GM19324 (cell line): ENCODE measurements around the gene ANXA3.

ENCODE experiments used
- ATAC-seq: cut with Tn5 transposase; IDR thresholded peaks from one replicate; pipeline ENCODE4 v1.9.1; 2021; ENCODE audit warnings: mild to moderate bottlenecking, moderate library complexity; ENCODE audit not compliant: unreplicated experiment, low FRiP score

ANXA3 gene

DNA sequence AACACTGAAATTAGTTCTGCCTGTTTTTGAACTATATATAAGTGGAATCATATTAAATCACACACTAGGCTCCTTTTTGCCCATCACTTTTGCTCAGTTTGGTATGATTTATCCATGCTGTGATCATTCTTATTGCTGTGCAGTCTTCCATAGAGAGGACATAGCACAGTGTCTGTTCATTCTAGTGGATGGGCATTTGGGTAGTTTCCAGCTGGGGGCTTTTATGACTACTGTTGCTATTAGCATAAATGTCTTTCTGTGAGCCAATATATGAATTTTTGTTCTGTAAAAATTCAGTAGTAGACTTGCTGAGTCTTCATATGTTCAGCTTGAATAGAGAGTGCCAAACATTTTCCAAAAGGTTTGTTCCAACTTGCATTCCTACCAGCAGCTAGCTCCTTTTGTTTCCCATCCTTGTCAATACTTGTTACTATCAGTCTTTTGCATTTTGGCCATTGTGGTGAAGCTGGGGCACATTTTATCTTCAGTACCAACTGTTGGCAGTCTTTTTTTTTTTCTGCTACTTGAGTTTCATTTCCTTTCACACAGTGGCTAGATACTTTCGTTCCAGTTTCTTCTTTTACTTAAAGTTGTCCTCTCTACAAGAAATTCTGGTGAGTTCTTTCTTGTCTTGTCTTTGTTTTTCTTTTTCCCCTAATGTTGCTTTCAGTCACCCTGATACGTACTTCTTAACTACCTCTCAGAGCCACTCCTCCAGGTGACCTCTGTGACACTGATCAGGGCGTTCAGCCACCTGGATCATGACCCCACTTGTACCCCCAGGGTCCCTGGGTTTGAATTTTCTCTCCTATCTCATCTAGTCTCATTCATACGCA is 87.0 kb downstream of the ANXA3 start:
- peak; percentile 86 for ATAC-seq

- no peak for ATAC-seq
These were observed 89.1 kb downstream of the ANXA3 start for GRCh38 chr4:78640714-78641113.

DNA sequence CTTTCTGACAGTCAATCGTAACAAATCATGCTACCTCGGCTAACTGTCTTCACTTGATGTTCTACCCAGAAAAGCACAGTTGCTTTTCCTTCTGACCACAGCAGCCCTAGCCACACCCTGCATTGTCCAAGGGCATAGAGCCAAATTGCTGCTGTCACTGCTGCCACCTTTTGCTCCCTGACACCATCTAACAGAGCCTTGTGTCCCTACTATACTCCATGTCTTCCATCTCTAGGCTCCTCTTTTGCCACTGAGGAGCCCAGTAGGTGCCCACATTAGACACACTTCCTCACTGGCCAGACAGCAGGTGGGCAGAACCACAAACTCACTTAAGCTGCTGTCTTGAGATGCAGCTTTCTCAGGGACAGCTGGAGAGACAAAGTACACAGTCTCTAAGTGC is 91.4 kb downstream of the ANXA3 start:
- ATAC-seq, result no peak

DNA sequence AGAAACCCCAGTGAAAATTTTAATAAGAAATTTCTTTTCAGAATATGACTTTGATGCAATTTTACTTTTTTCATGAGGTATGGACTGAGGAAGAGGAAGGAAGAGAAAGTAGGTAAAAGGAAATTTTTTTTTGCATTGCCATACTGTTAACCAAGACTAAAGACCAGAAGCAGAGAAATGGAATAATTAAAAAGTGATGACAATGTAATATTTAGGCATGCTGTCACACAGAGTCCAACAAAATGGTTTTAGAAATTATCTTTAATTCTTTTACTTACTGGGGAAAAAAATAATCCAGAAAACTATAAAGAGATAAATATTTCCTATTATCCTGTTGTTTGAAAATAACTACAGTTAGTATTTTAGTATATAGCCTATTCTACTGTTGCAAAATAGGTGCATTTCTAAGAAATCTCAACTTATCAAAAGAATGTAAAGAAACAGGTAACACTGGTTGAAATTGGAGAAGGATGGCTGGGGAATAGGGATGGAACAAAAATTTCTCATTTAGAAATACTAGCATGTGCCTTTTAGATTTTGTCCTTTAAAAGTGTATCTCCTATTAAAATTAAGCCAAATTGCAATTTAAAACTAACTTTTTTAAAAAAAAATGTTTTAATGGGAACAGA is 92.6 kb downstream of the ANXA3 start:
- ATAC-seq, result no peak

DNA sequence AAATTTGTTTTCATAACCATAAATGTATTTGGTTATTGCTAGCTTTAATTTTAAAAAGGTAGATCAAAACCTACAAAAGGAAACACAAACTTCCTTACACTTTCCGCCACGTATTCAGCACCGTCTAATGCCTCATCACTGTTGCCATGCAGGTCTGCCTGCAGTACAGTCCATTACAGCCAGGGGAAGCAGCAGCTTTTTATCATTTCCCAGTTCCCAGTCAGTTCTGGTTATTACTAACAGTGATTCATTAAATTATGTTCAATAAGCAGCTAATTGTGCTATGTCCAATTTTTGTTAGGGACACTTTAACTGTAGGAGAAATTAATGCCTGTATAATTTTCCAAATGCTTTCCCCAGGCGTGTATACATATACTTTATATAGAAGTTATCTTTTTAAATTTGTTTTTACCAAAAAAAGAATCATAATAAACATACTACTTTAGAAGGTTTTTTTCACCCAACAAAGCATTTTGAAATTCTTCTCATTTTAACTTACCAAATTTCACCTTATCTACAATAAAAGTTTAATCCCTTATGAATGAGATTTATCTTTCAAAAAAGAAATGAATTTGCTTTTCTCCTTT is 93.3 kb downstream of the ANXA3 start:
- ATAC-seq, result peak; percentile 80

DNA sequence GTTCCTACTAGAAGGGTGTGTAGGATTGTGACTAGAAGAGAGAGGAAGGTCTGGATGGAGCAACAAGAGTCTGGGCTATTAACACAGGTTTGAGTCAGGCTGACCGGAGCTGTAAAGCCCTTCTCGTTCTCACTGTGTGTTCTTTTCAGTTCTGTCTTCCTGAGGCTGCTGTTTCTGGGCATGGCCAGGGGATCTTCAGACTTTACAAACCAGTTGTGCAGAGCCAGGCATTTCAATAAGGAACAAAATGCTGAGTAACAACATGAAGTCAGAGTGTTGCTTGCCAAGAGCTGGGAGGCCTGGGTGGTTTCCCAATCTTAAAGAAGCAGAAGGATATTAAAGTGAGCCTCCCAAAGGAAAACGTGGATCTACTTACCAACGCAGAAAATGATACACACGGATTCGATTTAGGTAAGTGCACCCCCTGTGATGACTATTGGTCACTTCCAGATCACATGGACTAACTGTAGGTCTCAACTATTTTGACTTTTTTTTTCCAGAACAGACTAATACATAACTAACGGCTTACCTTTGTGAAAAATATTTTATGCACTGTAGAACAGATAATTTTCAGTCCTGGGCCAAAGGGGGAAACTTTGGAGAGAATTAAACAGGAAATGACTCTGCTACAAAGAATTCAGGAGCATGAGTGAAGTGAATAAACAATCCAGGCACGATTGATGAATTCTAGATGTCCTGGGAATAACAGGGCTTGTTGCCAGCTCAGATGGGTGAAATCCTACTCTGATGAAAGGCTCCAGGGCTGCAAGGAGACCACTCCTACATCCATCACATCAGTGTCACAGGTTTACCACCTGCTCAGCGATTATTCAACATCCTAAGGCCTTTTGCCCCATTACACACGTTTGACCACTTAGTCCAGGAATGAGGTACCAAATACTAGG is 94.5 kb downstream of the ANXA3 start:
- no peak for ATAC-seq

GRCh38 chr4:78647272-78647671 is 95.7 kb downstream of the ANXA3 start:
- no peak for ATAC-seq

- no peak for ATAC-seq
These were observed 97.2 kb downstream of the ANXA3 start for GRCh38 chr4:78648640-78649363.

DNA sequence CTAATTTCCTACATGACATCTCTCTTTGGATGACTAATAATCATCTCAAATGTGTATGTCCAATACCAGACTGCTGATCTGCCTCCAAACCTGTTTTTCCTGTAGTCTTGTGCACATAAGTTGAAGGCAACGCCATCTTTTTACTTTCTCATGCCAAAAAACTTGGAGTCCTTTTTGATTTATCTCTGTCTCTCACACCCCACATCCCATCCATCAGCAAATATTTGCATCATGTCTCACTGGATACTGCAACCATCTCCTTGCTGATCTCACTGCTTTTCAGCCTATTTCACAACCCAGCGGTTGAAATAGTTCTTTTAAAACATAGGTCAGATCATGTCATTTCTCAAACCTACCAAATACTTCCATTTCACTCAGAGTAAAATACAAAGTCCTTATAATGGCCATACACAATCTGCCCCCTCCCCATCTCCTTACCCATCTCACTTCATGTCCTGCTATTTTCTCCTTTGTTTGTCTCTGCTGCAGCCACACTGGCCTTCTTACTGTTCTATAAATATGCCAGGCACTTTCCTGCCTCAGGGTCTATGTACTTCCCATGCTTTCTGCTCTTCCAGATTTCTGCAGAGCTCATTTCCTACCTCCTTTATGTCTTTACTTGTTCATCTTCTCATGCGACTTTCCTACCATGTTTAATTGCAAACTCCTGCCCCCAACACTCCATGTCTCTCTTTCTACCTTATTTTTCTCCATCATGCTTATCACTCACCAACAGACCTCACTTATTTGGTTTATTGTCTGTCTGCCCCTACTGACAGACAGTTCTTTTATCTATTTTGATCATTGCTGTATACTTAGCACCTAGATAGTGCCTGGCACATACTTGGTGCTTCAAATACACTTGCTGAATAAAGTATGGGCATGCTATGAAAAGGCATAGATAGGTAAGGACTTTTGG is 98.8 kb downstream of the ANXA3 start:
- no peak for ATAC-seq

GRCh38 chr4:78651250-78651860 is 99.8 kb downstream of the ANXA3 start:
- no peak for ATAC-seq

DNA sequence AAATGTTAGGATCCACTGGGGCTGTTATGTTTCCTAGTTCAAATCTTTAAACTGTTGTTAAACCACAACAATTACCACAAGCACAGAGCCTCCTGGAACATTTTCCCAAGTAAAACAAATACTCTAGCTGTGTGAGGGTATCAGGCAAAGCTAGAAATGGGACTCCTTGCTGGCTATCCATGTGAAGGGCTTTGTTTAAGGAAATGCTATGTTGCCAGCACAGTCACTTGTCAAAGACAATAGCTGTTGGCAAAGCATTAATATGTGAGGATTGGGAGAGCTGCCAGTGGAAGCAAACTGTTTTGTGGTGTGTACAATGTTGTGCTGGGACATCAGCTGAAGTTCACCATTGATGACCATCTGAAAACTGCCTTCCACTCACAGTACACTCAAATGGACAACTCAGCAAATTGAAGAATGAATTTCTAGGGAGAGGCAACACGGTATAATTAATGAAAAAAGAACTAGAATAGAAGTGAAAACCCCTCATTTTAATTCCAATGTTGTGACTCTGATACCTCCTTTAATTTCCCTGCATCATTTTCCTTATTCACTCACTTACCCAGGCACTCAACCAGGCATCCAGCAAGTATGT is 100.8 kb downstream of the ANXA3 start:
- no peak for ATAC-seq

- no peak for ATAC-seq
These were observed 102.1 kb downstream of the ANXA3 start for GRCh38 chr4:78653655-78654054.

DNA sequence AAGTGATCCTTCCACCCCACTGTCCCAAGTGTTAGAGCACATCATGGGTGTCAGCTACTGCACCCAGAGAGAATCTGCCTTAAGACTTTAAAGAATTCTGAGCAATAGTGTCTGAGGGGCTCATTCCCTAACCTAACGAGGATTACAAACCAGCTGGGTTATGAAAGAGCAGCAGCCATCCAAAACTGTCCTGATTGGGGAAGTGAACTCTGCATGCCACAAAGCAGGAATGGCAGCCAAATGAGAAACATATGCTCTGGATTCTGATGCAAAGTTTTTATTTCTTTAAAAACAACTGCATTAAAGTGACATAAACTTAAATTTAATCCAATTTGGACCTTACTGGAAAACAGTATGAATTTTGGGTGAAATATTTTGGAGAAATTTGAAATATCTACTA is 103.2 kb downstream of the ANXA3 start:
- ATAC-seq, result no peak

DNA sequence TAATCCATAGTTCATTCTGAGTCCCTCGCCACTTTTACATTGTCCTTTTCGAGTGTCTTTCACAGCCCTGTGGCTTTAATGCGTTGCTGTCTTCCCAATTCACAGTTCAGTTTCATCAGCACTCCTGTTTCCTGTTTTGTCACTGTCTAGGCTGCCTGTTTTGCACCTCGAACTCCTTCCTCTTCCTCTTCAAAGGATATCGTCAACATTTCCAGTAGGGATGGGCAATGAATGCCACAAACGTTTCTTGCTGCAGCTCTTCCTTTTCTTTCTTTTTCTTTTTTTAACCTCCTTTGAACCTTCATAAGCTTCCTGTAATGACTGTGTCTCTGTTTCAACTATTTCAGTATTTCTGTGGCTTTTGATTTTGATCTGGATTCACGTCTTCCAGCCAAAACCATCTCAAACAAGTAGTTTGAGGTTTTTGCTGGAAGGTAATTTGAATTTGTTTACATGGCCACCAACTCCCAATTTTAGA is 105.4 kb downstream of the ANXA3 start:
- ATAC-seq, result no peak

GRCh38 chr4:78659264-78659663 is 107.7 kb downstream of the ANXA3 start:
- no peak for ATAC-seq

DNA sequence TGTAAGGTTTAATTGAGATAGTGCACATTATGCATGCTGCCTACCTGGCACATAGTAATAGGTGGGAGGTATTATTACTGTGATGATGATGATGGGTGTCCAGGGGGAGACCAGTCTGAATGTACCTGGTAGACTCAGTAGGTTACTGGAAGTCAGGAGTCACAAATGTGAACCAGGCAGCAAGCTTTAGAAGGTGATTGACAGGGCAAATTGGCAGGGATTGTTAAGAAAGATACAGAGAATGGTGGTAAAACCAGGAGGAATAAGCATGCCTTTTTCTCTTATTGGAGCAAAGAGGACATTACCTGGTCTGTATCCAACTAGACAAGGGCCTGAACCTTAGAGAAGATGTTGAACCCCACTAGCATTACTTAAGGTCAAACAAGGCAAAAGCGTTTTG is 108.1 kb downstream of the ANXA3 start:
- no peak for ATAC-seq
